HG02759 (cell line): ENCODE results near the gene SPAG5.

Experiments
- ATAC-seq: cut with Tn5 transposase; IDR thresholded peaks from one replicate; pipeline ENCODE4 v1.9.1; 2021; ENCODE audit warnings: mild to moderate bottlenecking, moderate library complexity; ENCODE audit not compliant: unreplicated experiment

The SPAG5 gene

GRCh38 chr17:28547623-28548416, 51.0 kb downstream of the SPAG5 start:
- peak; percentile 36 for ATAC-seq

DNA sequence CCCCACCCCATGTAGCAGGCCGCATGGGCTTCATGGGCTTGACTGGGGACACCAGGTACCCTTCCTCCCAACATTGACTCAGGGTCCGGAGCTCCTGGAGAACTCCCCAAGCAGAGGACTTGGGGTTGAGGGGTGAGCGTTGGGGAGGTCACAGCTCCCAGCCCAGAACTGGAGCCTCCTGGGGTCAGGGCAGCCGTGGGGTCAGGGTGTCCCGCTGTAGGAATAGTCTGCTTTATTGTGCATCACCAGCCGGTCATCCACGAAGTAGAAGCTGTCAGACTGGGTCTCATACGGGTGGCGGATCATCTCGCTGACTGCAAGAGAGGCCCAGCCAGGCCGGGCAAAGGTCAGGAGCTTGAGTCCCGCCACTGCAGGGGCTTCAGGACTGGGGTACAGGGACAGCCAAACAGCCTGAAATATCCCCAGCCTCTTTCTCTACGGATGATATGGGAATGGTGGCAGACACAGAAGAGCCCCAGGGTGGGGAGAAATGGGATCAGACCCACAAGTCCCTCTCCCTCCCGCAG, 51.7 kb downstream of the SPAG5 start:
- no peak for ATAC-seq

DNA sequence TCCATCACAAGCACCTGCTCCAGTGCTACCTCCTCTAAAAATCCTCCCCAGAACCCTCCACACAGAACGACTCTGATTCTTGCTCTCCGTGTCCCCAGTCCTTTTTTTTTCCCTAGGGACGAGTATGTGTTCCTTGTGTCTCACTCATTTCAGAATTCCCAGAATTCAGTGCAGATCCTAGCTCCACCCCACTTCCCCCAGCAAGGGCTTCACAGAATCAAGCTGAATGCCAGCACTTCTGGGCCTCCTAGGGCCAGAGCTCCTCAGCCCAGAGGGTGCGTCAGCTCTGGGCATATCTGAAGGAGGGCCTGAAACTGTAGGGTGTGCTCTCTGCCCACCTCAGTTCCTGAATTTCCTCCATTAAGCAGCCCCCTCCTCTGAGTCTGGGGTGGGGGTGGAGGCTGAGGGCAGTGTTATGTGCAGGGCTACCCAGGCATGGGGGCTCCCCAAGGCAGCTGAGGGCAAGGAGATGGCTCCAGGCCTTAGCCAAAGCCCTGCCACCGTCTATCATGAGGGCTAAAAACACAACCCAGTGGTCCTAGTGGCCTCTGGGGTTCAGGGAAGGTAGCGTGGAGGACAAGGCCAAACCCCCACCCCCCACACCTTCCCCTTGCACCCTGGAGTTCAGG, 52.9 kb downstream of the SPAG5 start:
- ATAC-seq, result no peak

- ATAC-seq, result no peak
Observed at GRCh38 chr17:28545141-28545503, 53.7 kb downstream of the SPAG5 start.

GRCh38 chr17:28544402-28545140, 54.3 kb downstream of the SPAG5 start:
- no peak for ATAC-seq

- no peak for ATAC-seq
Observed at GRCh38 chr17:28541439-28541838, 57.4 kb downstream of the SPAG5 start.

- no peak for ATAC-seq
Observed at GRCh38 chr17:28540231-28540630, 58.6 kb downstream of the SPAG5 start.

DNA sequence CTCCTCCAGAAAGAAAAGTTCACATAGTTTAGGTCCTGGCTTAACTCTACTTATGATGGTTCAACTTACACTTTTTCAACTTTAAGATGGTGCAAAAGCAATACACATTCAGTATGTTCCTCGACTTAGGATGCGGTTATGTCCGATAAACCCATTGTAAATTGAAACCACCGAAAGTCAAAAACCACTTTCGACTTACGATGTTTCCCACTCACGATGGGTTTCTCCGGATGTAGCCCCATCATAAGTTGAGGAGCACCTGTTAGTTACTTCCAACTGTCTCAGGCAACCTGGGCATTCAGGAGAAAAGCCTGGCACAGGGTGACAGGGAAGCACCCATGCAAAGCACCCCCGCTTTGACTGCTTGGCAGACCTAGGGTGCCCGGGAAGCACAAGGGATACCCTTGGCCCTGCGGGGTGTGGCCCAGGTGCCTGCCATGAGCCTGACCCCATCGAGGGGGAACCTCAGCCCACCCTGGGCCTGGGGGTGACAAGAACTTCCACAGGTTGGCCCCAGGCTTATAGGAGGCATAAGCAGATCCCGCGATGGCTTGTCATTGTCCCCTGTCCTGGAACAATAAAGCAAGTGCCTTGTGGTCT, 60.4 kb downstream of the SPAG5 start:
- no peak for ATAC-seq

DNA sequence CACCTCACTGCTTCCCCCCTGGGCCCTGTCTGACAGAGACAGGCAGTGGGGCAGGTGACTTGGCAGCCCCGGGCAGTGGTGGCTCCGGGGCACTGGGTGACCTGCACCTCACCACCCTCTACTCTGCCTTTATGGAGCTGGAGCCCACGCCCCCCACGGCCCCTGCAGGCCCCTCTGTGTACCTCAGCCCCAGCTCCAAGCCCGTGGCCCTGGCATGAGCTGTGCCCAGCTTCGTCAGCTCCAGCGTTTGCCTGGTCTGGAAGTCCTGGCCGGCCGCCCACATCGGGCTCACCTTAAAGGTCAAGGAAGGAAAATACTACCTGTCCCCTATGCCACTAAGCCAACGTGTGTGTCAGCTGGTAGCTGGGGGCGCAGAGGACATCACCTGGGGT, 61.6 kb downstream of the SPAG5 start:
- no peak for ATAC-seq

- ATAC-seq, result no peak
Observed at GRCh38 chr17:28536532-28537218, 62.1 kb downstream of the SPAG5 start.

- ATAC-seq, result no peak
Observed at GRCh38 chr17:28534740-28535375, 64.0 kb downstream of the SPAG5 start.

DNA sequence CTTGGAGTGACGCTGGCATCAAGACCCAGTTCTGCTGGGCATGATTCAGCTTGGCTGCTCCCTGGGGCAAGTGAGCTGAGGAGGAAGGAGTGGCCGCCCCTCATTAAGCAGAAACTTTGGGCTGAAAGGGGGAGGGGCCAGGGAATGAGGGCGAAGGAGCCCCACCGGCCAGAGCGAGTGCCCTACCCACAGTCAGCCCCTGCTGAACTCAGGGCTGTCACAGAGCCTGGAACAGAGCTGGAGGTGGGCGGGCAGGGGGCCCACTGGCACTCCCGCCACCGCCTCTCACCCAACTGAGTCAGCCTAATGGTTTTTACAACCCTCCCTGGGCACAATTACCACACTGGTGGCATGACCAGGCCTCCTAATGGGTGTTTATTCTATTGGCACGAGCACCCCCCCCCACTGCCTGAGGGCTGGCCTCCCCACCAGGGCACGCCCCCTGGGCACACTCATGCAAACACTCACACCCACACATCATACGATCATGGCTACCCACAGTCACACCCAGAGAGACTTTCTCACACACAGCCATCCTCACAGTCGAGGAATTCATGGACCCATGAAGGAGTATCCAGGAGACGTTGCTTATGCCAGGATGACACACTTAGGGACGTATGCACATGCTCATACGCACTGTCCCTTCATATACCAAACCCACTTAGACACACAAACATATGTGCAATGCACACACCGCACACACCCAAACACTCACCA, 65.6 kb downstream of the SPAG5 start:
- ATAC-seq, result no peak

- no peak for ATAC-seq
Observed at GRCh38 chr17:28532050-28532960, 66.5 kb downstream of the SPAG5 start.

DNA sequence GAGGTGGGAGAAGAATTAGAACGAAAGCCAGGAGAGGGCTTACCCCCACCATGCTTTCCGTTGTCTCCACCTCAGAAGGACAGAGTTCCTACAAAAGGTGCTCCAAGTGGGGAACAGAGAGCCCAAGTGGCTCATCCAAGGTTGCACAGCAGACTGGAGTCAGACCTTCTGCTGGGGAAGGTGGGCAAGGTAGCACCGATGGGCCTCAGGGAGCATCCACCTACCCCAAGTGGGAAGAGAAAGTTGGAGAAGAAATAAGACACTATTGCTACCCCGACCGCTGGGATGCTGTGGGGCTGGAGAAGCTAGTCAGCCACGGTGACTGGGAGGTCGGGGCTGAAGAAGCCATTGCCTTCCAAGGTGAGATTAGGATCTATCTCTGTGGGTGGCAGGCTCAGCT, 67.9 kb downstream of the SPAG5 start:
- no peak for ATAC-seq

GRCh38 chr17:28530250-28530649, 68.6 kb downstream of the SPAG5 start:
- no peak for ATAC-seq

- no peak for ATAC-seq
Observed at GRCh38 chr17:28529013-28529400, 69.8 kb downstream of the SPAG5 start.

GRCh38 chr17:28528327-28529012, 70.4 kb downstream of the SPAG5 start:
- ATAC-seq, result no peak

DNA sequence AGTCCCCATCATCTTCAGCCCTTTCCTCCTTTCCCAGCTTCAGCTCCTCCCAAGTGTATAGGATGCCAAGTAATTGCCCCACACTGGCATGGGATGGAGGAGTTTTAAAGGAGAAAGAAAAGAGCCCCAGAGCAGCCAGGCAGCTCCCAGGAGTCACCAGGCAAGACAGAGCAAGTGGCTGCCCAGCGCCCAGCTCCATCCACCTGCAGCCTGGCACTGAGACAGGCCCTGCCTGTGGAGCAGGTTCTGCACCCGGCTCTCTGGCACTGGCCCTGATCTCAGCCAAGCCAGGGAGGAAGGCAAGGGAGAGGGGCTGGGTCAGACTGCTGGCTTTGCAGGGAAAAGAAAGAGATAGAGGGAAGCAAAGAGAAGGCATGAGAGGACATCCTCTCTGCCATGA, 71.0 kb downstream of the SPAG5 start:
- ATAC-seq, result no peak
